GM04504 (cell line): Measurements from ENCODE around the gene TAF1B.

ENCODE experiments used
- DNase-seq: peaks from one replicate; pipeline ENCODE4 v3.0.0-alpha.2; 2012; ENCODE audit warnings: low read depth

TAF1B gene

DNA sequence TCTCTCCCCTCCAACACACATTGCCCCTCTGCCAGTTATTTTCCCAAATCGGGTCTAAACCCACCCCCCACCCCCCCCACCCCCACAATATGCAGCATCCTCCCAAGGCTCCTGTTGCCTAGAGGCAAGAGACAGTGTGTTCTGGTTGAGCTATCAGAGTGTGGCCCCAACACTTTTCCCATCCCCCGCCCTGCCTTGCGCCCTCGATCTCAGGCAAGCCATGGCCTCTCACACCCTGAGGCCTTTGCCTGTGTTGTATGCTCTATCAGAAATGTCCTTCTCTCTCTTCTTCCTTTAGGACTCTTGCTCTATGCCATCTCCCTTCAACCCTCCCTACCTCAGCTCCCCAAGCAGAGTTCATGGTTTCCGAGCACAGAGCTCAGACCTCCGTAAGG is 98.7 kb downstream of the TAF1B start:
- no peak for DNase-seq

DNA sequence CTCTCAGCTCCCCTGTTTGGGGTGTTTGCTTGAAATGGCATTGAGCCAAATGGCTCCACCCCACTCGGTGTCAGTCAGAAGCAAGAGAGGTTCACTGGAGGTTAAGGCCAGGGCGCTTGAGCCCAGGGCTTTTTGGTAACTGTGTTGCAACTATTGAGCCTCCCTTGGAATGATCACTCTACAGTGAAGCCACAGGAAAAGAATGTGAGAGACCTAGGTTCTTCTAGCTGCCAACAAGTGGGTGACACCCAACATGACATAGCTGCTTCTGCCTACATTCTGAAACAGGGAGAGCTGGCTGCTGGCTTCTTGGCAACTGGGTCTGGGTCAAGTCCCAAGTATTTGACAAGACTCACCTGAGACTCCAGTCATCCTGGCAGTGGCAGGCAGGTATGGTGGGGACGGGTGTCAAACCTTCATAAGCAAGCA is 101.1 kb downstream of the TAF1B start:
- DNase-seq: no peak

DNA sequence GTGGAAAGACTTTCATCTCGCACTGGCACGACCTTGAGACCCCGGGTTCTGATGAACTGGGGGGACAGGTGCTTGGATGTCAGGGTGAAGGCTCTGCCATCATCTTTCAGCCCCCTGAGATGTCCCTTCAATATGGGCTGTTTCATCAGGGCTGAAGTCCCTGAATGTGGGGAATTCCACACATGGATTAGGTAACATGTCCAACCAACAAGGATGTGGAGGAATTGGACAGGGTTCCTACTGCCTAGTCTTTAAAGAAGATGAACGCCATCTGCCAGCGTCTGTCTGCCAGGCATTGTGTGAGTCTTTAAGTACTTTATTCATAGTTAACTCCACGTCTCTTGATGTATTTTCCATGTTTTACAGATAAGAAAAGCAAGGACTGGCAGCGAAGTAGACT is 102.3 kb downstream of the TAF1B start:
- DNase-seq: no peak

DNA sequence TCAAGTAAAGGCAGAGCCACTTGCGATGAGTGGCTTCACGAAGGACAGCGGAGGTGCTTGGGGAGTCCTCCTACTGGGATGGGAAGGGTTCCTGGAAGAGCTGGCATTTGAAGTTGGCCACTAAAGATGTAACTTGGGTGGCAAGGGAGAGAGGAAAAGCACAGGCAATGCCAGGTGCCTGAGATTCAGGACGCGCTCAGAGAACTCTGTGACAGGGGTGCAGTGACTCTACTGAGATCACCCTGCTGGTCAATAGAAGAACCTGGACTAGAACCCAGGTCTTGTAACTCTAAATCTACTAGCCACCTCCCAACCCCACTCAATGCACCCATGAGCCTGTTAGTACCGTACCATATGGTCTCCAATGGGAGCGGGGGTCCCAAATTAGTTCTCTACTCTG is 102.8 kb downstream of the TAF1B start:
- no peak for DNase-seq

DNA sequence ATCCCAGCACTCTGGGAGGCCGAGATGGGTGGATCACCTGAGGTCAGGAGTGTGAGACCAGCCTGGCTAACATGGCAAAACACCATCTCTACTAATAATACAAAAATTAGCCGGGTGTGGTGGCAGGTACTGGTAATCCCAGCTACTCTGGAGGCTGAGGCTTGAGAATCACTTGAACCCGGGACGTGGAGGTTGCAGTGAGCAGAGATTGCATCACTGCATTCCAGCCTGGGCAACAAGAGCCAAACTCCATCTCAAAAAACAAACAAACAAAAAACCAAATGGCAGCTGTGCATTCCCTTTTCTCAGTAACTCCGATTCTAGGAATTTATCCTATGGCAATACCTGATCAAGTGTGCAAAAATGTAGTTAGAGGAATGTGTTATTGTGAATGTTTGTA is 103.5 kb downstream of the TAF1B start:
- no peak for DNase-seq

DNA sequence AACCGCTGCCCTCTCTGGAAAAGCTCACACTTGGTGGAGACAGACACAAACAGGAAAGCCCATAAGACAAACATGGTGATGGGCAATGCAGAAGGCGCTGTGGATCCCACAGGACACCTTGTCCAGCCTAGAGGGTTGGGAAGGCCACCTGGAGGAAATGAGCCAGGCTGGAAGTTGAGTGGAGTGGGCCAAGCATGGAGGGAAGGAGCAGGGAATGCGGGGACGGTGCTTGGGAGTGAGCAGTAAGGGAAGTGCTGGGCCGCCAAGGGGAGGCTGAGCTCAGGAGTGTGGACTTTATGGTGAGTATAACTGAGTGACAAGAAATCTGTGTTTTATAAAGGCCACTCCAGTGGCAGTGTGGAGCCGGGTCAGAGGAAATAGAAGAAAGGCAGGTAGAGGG is 105.4 kb downstream of the TAF1B start:
- DNase-seq: no peak

DNA sequence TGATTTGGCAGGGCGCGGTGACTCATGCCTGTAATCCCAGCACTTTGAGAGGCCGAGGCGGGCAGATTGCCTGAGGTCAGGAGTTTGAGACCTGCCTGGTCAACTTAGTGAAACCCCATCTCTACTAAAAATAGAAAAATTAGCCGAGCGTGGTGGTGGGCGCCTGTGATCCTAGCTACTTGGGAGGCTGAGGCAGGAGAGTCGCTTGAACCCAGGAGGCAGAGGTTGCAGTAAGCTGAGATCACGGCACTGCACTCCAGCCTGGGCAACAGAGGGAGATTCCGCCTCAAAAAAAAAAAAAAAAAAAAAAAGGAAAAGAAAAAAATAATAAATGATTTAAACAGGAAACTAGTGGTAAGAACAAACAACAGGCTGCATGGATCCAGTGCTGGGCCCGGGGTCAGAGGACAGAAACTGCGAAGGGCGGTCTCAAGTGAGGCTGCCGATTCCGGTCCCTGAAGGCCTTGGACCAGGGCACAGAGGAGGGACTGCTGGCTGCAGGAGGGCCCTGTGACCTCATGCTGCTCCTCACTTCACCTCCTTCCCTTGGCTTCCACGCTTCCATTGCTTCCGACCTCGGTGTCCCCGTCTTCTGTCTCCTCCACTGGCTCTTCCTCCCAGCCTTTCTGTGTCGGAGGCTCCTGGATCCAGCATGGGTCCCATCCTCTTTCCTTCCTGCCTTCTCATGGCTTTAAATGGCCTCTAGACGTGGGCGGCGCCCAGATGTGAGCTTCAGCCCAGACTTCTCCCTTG is 106.1 kb downstream of the TAF1B start:
- no peak for DNase-seq

DNA sequence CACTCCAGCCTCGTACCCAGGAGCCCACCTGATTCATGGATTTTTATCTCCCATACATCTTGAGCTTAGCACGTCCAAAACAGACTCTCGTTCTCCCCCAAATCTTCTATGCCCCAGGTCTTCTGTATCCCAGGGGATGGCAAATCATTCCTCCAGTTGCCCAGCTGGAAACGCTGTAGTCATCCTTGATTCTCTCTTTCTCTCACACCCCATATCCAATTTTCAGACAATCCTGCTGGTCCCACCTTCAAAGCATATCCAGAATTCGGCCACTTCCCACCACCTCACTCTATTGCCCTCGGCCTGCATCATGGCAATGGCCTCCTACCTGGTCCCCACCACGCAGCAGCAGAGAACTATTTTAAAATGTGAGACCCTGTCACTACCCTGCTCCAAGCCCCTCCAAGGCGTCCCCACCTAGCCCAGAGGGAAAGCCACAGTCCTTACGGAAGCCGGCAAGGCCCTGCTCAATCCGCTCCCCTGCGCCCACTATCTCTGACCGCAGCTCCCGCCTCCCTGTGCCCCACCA is 106.8 kb downstream of the TAF1B start:
- no peak for DNase-seq

DNA sequence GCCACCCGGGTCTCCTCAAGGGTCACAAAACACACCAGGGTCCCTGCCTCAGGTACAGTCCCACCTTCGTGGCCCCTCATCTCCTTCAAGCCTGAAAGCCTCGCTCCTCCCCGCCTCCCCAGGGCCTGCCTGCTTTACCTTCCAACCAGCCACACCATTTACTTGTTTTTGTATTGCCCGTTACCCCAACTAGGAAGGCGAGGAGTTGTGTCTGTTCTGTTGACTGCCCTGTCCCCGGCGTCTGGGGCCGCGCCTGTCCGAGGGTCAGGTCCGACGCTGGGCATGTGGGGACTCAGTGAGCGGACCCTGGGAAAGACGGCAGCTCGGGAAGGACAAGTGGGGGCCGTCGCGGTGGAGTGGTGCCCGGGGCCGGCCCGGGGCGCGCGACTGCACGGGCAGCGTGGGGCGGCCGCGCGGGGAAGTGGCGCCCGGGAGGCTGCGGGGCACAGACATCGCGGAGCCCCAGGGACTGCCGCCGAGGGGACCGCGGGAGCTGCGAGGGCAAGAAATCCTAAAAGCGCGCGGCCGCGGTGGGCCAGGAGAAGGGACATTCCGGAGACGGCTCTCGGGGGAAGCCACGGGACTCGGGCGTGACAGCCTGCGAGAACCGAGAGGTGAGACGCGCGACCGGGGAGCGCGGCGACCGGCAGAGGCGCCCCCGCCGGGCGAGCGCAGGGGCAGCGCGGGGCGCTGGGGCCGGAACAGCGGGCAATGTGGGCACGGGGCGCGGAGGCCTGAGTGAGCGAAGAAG is 107.4 kb downstream of the TAF1B start:
- DNase-seq: no peak

DNA sequence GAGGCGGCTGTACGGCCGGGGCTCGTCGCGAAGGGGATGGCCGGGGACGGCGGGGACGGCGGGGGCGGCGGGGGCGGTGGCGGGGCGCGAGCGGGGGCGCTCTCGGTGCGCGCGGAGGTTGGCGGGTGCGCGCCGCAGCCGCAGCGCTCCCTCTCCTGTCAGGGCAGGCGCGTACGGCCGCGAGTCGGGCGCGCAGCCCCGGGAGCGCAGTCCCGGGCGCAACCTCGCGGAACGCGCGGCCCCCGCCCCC is 107.9 kb downstream of the TAF1B start:
- no peak for DNase-seq

DNA sequence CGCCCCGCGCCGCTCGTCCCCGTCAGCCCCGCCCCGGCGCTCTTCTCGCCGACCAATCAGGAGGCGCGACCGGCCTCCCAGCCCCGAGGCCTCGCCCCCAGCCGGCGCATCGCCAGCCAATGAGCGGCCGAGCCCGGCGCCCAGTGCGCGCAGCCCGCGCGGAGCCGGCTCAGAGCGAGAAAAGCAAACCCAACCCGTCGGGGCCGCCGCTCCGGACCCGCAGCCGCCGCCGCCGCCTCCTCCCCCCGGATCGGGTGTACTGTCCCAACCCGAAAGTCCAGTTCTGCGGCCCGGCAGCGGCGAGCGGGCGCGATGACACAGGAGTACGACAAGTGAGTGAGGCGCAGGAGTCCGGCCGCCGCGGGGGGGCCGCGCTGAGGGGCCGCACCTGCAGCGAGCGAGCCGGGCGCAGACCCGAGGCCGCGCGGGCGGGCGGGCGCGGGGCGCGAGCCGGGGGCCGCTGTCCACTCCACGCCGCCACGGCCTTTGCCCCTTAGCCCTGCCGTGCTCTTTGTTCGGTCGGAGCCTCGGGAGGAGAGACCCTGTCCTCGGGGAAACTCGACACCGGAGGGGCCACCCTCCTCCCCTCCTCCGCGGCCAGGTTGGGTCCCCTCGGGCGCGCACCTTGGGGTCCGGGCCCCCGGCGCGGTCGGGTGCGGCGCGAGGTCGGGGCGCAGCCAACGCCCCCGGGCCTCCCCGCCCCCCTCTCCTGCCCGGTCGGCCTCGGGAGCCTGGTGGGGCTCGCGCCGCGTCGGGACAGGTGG is 108.4 kb downstream of the TAF1B start, which contains the start of gene GRHL1:
TSS of gene GRHL1 (plus strand) at position 172 of the 764 bp plus-strand sequence. CDS start at position 313, 141 bp downstream.
- peak; percentile 75 for DNase-seq

DNA sequence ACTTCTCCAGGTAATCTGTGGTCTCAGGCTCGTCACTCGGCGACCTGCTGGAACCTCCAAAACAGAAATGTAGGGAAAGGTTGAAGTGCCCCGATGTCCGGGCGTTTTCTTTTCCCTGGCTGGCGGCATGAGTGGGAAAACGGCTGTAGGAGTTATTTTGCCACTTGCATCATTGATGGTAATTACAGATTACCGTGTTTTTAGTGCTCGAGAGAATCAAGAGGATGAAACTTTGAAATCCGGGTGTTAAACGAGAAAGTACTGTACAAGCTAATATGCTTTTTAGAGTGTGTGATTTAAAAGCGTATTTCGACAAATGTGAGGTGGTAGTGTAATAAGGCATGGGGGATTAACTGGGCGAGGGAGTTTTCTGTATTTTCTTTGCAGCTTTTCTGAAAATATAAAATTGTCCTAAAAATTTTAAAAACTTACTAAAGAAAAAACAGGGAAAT is 109.0 kb downstream of the TAF1B start:
- DNase-seq: no peak

DNA sequence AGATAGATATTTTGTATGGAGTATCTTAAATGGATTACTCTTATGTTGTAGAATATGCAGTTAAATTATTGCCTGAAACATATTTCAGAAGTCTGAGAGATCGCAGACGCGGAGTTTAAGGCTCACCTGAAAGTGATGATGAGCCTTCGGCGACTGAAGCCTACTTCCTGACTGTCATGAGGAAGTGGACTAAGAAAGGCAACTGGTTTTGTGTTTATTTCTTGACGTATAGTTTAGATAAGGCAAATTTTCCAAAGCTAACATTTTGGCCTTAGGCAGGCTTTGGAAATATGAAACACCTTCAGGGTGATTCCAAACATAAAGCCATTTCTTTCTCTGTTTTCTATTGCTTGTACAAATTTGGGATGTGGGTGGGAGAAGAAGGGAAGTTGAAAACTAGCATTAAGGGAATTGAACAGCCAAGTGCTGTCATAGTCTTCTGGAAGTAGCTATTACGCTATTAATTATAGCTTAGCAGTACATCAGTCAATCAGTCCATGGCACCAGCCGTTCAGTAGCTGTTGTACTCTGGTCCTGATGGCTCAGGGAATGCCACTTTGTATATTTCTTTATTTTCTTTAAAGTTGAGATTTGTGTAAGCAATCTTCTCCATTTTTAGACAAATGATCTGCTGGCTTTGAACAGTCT is 109.7 kb downstream of the TAF1B start:
- DNase-seq: no peak

DNA sequence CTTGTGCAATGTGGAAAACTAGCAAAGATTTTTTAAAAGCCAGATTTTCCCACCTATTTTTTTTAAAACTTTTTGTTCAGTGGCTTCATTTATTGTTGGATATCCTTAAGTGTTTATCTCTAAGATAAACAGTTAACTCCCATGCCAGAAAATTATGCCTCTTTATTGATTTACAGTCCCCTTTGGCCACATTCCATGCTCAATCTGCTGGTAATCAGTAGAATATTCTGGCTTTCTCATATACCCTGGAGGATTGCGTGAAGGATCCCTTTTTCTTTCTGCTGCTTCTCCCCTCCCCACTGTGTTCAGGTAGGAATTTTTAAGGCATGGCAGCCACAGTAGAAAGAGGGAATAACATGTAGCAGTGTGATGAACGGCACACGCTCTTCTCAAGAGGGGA is 110.9 kb downstream of the TAF1B start:
- no peak for DNase-seq

DNA sequence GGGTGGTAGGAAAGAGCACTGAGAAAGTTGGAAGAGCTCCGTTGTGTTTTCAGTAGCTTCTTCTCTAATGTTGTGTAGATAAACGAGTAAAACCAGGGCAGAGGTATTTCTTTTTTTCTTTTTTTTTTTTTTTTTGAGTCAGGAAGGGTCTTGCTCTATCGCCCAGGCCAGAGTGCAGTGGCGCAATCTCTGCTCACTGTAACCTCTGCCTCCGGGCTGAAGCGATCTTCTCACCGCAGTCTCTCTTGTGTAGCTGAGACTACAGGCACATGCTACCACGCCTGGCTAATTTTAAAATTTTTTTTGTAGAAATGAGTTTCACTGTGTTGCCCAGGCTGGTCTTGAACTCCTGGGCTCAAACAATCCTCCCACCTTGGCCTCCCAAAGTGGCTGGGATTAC is 114.8 kb downstream of the TAF1B start:
- no peak for DNase-seq

DNA sequence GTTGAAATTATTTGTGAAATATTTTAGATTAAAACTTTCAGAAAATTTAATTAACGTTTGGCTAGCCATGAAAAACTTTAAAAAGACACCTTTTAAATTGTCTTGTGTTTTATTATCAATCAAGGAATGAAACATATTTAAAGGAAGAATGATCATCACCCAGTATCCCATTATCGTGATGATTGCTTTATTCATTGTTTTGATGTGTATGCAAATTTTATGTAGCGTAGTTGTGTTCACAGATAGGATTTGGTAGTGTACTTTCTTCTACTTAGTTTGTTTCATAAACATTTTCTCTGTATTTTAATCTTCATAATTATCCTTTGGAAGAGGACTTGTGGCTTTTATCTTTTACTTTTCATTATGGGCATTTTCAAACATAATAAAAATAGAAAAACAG is 116.0 kb downstream of the TAF1B start:
- DNase-seq: no peak

DNA sequence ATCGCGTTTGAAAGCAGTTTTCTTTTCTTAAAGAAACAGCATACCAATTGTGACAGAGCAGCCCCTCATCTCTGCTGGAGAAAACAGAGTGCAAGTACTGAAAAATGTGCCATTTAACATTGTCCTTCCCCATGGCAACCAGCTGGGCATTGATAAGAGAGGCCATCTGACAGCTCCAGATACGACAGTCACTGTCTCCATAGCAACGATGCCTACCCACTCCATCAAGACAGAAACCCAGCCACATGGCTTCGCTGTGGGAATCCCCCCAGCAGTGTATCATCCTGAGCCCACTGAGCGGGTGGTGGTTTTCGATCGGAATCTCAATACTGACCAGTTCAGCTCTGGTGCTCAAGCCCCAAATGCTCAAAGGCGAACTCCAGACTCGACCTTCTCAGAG is 117.7 kb downstream of the TAF1B start:
- no peak for DNase-seq

DNA sequence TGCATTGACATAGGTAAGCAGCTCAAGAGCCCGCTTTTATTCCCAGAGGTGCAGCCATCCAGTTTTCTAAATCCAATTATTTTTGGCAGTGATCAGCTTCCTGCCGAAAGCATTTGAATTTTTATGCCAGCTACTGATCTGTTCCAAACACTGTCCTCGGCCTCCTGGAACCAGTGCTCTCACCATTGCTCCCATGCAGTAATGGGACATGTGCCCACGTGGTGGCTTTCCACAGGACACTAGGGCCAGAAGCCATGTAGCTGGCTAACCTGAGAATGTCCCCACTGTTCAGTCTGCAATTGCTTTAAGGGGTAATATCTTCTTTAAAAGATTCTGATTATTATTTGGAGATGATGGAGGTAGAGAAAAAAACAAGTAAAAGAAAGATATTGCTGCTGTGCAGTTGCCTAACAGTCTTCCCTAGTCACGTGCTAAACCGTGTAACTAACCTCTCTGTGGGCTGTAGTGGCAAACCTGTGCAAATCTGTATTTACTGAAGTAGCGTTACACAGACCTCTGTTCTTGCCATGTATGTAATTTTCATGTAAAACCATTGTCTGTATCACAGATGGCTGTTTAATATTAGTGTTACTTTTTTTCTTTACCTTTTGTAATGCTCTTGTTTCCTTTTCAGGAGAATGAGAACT is 121.2 kb downstream of the TAF1B start:
- no peak for DNase-seq

DNA sequence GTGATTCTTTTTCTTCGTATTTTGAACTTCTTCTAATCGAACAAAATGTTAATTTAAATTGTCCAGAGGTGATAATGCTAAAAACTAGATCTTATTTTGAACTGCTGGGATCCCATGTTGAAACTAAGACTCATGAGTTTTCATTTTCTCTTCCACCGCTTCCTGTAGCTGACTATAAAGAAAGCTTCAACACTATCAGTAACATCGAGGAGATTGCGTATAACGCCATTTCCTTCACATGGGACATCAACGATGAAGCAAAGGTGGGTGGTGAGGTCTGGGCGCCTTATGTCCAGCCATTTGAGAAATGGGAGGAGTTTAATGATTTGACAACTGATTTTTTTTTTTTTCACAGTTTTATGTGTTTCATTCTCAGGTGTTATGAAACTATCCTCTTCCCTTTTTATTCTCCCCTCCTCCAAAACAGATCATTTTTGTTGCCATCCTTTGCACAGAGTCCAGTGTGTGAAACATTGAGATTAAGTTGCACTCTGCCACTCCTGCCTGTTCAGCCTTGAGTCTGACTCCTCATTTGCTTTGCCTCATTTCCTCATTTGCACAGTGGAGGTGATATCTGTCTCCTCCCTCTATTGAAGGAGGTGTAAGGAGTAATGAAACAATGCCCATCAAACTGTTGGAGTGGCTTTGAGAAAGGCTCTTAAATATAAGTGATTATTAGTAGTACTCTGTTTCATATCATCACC is 122.0 kb downstream of the TAF1B start:
- DNase-seq: no peak

DNA sequence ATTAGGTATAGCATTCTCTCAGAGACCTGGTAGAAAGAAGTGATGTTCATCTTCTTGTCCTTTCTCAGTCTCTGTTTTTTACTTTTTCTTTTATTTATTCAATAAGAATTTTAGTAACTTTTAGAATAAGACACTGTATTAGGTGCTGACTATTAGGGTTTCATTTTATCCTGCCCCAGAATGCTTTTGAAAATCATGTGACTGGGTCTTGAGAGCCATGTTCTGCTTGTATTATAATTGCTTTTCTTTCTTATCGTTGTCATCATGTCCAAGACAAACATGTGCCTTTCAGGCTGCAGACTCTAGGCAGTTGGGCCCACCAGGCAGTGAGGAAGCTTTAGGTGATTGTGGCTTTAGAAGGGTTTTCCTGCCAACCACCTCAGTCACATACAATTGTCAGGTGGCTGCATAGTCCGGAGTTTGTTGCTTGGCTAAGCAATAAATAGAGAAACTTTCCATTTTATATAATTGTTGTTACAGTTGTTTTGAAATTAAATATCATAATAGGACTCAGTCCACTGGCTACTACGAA is 123.3 kb downstream of the TAF1B start:
- no peak for DNase-seq
